Measurements from ENCODE around the gene ATXN7. TPM values are rescaled to one million over a fixed set of nuclear protein-coding genes. Genes with fewer than 3 reads are reported as not detected.

The ATXN7 gene
- total and polyA plus RNA-seq, 2 of the 13 experiments (the other 11 are each of a cell fraction or from before 2014, with no cell fraction given) = 13.8 to 20.0 TPM

DNA sequence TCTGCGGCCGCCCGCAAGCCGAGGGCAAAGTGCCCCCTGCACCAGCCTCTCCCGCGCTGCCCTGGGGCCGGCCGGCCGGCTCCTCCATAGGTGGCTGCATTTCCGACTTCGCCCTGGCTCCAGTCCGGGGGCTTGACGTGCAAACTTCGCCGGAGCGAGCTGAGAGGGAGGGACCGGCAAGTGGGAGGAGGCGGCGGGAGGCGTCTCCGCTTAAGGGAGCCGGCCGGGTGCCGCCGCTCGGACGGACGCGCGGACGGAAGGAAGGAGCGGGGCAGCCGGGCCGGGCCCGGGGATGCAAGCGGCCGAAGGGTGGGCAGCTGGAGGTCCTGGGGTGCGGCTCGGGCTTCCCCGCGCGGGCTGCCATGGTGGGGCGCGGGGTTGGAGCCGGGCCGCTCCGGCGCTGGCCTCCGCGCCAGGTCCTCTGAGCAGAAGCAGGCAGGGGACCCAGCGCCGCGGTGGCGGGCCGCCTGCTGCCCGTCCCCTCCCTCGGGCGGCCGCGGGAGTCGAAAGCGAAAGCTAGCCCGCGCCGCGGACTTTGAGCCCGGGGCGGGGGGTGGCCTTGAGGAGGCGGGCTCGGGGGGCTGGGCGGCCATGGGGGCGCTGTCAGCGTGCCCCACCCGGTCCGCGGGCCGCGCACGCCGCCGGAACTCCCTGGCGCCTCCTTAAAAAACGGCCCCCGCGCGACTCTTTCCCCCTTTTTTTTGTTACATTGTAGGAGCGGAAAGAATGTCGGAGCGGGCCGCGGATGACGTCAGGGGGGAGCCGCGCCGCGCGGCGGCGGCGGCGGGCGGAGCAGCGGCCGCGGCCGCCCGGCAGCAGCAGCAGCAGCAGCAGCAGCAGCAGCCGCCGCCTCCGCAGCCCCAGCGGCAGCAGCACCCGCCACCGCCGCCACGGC, 48.5 kb downstream of the ATXN7 start, which contains the start of gene SCAANT1 (continued):
- TF ChIP-seq, protein P1, sequence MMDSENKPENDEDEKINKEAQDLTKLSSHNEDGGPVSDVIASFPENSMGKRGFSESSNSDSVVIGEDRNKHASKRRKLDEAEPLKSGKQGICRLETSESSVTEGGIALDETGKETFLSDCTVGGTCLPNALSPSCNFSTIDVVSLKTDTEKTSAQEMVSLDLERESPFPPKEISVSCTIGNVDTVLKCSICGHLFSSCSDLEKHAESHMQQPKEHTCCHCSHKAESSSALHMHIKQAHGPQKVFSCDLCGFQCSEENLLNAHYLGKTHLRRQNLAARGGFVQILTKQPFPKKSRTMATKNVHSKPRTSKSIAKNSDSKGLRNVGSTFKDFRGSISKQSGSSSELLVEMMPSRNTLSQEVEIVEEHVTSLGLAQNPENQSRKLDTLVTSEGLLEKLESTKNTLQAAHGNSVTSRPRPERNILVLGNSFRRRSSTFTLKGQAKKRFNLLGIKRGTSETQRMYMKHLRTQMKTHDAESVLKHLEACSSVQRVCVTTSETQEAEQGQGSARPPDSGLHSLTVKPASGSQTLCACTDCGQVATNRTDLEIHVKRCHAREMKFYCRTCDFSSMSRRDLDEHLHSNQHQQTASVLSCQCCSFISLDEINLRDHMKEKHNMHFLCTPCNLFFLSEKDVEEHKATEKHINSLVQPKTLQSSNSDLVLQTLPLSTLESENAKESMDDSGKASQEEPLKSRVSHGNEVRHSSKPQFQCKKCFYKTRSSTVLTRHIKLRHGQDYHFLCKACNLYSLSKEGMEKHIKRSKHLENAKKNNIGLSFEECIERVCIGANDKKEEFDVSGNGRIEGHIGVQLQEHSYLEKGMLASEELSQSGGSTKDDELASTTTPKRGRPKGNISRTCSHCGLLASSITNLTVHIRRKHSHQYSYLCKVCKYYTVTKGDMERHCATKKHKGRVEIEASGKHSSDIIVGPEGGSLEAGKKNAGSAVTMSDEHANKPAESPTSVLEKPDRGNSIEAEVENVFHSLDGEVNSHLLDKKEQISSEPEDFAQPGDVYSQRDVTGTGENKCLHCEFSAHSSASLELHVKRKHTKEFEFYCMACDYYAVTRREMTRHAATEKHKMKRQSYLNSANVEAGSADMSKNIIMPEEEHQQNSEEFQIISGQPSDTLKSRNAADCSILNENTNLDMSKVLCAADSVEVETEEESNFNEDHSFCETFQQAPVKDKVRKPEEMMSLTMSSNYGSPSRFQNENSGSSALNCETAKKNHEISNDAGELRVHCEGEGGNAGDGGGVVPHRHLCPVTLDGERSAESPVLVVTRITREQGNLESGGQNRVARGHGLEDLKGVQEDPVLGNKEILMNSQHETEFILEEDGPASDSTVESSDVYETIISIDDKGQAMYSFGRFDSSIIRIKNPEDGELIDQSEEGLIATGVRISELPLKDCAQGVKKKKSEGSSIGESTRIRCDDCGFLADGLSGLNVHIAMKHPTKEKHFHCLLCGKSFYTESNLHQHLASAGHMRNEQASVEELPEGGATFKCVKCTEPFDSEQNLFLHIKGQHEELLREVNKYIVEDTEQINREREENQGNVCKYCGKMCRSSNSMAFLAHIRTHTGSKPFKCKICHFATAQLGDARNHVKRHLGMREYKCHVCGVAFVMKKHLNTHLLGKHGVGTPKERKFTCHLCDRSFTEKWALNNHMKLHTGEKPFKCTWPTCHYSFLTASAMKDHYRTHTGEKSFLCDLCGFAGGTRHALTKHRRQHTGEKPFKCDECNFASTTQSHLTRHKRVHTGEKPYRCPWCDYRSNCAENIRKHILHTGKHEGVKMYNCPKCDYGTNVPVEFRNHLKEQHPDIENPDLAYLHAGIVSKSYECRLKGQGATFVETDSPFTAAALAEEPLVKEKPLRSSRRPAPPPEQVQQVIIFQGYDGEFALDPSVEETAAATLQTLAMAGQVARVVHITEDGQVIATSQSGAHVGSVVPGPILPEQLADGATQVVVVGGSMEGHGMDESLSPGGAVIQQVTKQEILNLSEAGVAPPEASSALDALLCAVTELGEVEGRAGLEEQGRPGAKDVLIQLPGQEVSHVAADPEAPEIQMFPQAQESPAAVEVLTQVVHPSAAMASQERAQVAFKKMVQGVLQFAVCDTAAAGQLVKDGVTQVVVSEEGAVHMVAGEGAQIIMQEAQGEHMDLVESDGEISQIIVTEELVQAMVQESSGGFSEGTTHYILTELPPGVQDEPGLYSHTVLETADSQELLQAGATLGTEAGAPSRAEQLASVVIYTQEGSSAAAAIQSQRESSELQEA (CRISPR knock-in tag; IDR thresholded peaks at IDR 0.05; ENCODE audit: not compliant biosample characterization) = peak; percentile 51
- TF ChIP-seq, protein P2, sequence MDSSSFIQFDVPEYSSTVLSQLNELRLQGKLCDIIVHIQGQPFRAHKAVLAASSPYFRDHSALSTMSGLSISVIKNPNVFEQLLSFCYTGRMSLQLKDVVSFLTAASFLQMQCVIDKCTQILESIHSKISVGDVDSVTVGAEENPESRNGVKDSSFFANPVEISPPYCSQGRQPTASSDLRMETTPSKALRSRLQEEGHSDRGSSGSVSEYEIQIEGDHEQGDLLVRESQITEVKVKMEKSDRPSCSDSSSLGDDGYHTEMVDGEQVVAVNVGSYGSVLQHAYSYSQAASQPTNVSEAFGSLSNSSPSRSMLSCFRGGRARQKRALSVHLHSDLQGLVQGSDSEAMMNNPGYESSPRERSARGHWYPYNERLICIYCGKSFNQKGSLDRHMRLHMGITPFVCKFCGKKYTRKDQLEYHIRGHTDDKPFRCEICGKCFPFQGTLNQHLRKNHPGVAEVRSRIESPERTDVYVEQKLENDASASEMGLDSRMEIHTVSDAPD (CRISPR knock-in tag; IDR thresholded peaks at IDR 0.05) = no peak
- TF ChIP-seq, protein P3, sequence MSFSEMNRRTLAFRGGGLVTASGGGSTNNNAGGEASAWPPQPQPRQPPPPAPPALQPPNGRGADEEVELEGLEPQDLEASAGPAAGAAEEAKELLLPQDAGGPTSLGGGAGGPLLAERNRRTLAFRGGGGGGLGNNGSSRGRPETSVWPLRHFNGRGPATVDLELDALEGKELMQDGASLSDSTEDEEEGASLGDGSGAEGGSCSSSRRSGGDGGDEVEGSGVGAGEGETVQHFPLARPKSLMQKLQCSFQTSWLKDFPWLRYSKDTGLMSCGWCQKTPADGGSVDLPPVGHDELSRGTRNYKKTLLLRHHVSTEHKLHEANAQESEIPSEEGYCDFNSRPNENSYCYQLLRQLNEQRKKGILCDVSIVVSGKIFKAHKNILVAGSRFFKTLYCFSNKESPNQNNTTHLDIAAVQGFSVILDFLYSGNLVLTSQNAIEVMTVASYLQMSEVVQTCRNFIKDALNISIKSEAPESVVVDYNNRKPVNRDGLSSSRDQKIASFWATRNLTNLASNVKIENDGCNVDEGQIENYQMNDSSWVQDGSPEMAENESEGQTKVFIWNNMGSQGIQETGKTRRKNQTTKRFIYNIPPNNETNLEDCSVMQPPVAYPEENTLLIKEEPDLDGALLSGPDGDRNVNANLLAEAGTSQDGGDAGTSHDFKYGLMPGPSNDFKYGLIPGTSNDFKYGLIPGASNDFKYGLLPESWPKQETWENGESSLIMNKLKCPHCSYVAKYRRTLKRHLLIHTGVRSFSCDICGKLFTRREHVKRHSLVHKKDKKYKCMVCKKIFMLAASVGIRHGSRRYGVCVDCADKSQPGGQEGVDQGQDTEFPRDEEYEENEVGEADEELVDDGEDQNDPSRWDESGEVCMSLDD (CRISPR knock-in tag; IDR thresholded peaks at IDR 0.05; ENCODE audit: borderline replicate concordance) = 0 out of 2 replicates have a peak, but pooled peaks have one; percentile 31
- peak; percentile 94 for TF ChIP-seq ASH2L (IDR thresholded peaks at IDR 0.05; ENCODE audit: insufficient read length, low read depth, low read length)
- TF ChIP-seq HNRNPL (IDR thresholded peaks at IDR 0.05; ENCODE audit: low read depth, low read length) = peak; percentile 93
- peak; percentile 87 for TF ChIP-seq ZFY (CRISPR knock-in tag; IDR thresholded peaks at IDR 0.05)
- TF ChIP-seq, protein P4, sequence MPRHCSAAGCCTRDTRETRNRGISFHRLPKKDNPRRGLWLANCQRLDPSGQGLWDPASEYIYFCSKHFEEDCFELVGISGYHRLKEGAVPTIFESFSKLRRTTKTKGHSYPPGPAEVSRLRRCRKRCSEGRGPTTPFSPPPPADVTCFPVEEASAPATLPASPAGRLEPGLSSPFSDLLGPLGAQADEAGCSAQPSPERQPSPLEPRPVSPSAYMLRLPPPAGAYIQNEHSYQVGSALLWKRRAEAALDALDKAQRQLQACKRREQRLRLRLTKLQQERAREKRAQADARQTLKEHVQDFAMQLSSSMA (CRISPR knock-in tag; IDR thresholded peaks at IDR 0.05) = no peak
- no peak for TF ChIP-seq DNMT1 (CRISPR knock-in tag; IDR thresholded peaks at IDR 0.05)
- TF ChIP-seq PHF20 (CRISPR knock-in tag; IDR thresholded peaks at IDR 0.05) = peak; percentile 40; the same call in 1 of the 2 replicates
- TF ChIP-seq ZNF207 (IDR thresholded peaks at IDR 0.05; ENCODE audit: borderline replicate concordance) = no peak
- TF ChIP-seq MXD4 (CRISPR knock-in tag; IDR thresholded peaks at IDR 0.05) = no peak; the same call in 1 of the 2 replicates
- no peak for TF ChIP-seq JUNB (CRISPR knock-in tag; IDR thresholded peaks at IDR 0.05; ENCODE audit: borderline replicate concordance)
- TF ChIP-seq KLF15 (CRISPR knock-in tag; IDR thresholded peaks at IDR 0.05; ENCODE audit: borderline replicate concordance) = no peak
- TF ChIP-seq HDAC2 (CRISPR knock-in tag; IDR thresholded peaks at IDR 0.05) = no peak
- TF ChIP-seq TEAD2 (CRISPR knock-in tag; IDR thresholded peaks at IDR 0.05) = no peak

All from HepG2 (cell line).